C4-2B (cell line): Measurements from ENCODE around the gene IRAK4.

Source experiments
- ZFX ChIP-seq: fragments of 450-650 bp; IDR thresholded peaks from 2 replicates; pipeline ENCODE4 v1.6.1; 2017
- TF ChIP-seq, protein P1 (sequence below): fragments of 450-650 bp; conservative IDR thresholded peaks from 2 replicates; pipeline ENCODE4 v1.5.1; 2017; ENCODE audit warnings: mild to moderate bottlenecking

DNA sequence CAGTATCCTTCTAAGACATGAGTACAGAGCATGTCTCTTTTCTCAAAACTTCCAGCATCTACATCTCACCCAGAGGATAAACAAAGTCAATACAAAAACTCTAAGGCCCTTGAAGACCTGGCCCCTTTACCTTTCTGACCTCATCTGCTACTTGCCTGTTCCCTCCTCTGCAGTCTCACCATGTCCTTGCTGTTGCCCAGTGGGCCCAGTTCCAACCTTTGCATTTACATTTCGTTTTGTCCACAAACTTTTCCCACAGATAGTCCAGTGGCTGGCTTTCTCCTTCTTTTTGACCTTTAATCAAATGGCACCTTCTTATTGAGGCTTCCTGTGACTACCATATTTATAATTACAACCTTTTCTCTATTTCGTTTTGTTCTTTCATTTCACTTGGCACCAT is 1.6 kb downstream of the IRAK4 start:
- TF ChIP-seq, protein P1, sequence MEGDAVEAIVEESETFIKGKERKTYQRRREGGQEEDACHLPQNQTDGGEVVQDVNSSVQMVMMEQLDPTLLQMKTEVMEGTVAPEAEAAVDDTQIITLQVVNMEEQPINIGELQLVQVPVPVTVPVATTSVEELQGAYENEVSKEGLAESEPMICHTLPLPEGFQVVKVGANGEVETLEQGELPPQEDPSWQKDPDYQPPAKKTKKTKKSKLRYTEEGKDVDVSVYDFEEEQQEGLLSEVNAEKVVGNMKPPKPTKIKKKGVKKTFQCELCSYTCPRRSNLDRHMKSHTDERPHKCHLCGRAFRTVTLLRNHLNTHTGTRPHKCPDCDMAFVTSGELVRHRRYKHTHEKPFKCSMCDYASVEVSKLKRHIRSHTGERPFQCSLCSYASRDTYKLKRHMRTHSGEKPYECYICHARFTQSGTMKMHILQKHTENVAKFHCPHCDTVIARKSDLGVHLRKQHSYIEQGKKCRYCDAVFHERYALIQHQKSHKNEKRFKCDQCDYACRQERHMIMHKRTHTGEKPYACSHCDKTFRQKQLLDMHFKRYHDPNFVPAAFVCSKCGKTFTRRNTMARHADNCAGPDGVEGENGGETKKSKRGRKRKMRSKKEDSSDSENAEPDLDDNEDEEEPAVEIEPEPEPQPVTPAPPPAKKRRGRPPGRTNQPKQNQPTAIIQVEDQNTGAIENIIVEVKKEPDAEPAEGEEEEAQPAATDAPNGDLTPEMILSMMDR = no peak
- no peak for TF ChIP-seq ZFX
